Measurements from ENCODE around the gene CACNB2. TPM values are rescaled to one million over a fixed set of nuclear protein-coding genes. Genes with fewer than 3 reads are reported as not detected.

CACNB2 gene
- total RNA-seq, 2 donors from 2014 or later: 4.5 to 56.7 TPM

DNA sequence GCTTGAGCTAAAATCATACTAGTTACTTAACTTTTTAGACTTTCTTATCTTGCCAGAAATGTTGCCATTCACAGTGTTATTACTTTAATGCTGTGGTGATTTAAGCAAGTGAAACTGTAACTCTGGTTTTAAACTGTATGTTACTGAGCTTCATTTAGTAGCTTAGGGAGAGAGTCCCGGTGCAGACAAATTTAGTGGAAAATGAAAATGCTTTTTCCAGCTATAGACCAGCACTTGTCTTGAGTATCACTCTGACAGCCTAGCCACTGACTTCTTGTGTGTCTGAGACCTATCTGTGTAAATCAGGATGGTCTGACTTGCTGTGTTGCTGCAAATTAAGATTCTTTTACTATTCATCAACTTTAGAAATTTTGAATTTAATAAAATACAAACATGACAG lies 200.8 kb downstream of the CACNB2 start:
- Histone ChIP-seq H3K36me3 (no peaks in the 10 kb centered on the region), H3K4me3 (peak overlapping the region; percentile 69), H3K27ac (peak overlapping the region; percentile 33 to 41), H3K27me3 (replicated peaks; ENCODE audit: insufficient read depth) (no peaks in the 10 kb centered on the region), H3K4me1 (ENCODE audit: control insufficient read depth in 1 of 2, low read depth in 2 of 2) (peaks cover 0 to 25% of the 10 kb centered on the region in 2 donors), H3K9me3 (no peaks in the 10 kb centered on the region)
- ATAC-seq (ENCODE audit: insufficient number of reproducible peaks, low FRiP score, low read depth) (no peak), DNase-seq (ENCODE audit: low spot score) (no peak)
- TF ChIP-seq, protein P1, sequence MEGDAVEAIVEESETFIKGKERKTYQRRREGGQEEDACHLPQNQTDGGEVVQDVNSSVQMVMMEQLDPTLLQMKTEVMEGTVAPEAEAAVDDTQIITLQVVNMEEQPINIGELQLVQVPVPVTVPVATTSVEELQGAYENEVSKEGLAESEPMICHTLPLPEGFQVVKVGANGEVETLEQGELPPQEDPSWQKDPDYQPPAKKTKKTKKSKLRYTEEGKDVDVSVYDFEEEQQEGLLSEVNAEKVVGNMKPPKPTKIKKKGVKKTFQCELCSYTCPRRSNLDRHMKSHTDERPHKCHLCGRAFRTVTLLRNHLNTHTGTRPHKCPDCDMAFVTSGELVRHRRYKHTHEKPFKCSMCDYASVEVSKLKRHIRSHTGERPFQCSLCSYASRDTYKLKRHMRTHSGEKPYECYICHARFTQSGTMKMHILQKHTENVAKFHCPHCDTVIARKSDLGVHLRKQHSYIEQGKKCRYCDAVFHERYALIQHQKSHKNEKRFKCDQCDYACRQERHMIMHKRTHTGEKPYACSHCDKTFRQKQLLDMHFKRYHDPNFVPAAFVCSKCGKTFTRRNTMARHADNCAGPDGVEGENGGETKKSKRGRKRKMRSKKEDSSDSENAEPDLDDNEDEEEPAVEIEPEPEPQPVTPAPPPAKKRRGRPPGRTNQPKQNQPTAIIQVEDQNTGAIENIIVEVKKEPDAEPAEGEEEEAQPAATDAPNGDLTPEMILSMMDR (IDR thresholded peaks at IDR 0.05): no peak

DNA sequence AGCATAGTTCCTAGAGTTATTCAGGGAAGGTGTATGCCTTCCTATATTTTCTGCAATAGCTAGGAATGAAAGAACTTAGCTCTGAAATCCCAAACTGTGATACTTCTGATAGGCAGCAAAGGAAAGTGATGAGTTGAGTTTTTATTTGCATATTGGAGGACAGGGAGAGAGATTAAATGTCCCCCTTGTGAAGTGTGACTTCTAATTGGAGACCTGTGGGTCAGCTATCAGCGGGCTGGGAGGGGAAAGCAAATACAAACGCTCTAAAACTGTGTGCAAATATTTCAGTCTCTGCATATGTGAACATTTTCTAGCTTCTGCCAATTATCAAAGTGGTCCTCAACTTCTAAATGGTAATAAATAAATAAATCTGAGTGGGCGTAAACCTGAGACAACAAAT lies 203.3 kb downstream of the CACNB2 start:
- TF ChIP-seq, protein P1 (IDR thresholded peaks at IDR 0.05): no peak
- peaks cover 0 to 25% of the 10 kb centered on the region in 2 donors for H3K4me1 ChIP-seq (ENCODE audit: control insufficient read depth in 1 of 2, low read depth in 2 of 2)
- no peak for ATAC-seq (ENCODE audit: insufficient number of reproducible peaks, low FRiP score, low read depth)

DNA sequence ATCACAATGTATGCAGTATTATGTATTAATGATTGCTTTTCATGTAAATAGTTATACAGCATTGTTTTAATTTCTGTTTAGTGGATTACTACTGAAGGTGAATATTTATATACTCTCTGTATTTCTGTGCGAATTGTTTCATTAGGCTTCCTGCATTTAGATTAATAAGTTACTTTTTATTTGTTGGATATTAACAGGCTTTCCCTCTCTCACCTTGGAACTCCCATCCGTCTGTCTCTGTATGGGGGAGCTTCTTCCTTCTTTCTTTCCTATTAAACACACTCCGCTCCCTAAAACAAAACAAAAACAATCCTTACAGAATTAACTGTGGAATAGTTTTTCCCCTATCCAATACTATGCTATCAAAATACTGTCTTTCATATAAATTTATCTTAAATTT lies 205.1 kb downstream of the CACNB2 start:
- ATAC-seq (ENCODE audit: insufficient number of reproducible peaks, low FRiP score, low read depth) (no peak), DNase-seq (ENCODE audit: low spot score) (no peak)
- Histone ChIP-seq H3K27ac (no peak overlapping the region), H3K4me3 (no peak overlapping the region), H3K4me1 (ENCODE audit: control insufficient read depth in 1 of 2, low read depth in 2 of 2) (peaks cover 0 to 20% of the 10 kb centered on the region in 2 donors), H3K36me3 (no peaks in the 10 kb centered on the region), H3K27me3 (replicated peaks; ENCODE audit: insufficient read depth) (no peaks in the 10 kb centered on the region), H3K9me3 (no peaks in the 10 kb centered on the region)
- TF ChIP-seq, protein P1 (IDR thresholded peaks at IDR 0.05): no peak

More for the DNA sequence above, 203.3 kb downstream of the CACNB2 start:
- Histone ChIP-seq H3K27ac (no peak overlapping the region), H3K9me3 (no peaks in the 10 kb centered on the region), H3K36me3 (no peaks in the 10 kb centered on the region), H3K4me3 (no peak overlapping the region), H3K27me3 (replicated peaks; ENCODE audit: insufficient read depth) (no peaks in the 10 kb centered on the region)
- no peak for DNase-seq (ENCODE audit: low spot score)

DNA sequence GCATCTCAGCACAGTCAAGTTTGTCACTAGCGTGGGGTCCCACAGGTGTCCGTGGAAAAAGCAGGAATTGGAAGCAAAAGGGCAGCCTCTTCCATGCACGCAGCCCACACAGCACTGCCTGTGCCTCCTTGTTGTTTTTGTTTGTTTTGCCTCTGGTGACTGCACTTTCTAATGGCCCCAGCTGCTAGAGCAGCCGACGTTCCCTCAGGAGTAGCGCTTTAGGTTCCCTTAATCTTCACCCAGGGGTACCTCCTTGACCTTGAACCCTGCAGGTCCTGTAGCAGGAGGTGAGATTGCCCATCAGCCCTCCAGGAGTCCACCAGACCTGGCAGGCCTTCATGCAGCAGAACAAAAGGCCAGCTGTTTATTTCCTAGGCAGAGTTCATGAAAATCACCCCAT lies 210.1 kb downstream of the CACNB2 start:
- H3K27ac ChIP-seq: no peak overlapping the region
- H3K4me3 ChIP-seq: no peak overlapping the region
- no peaks in the 10 kb centered on the region for H3K36me3 ChIP-seq
- no peaks in the 10 kb centered on the region for H3K9me3 ChIP-seq
- DNase-seq (ENCODE audit: low spot score) (no peak), ATAC-seq (ENCODE audit: insufficient number of reproducible peaks, low FRiP score, low read depth) (no peak)
- H3K27me3 ChIP-seq (replicated peaks; ENCODE audit: insufficient read depth): no peaks in the 10 kb centered on the region
- TF ChIP-seq, protein P1 (IDR thresholded peaks at IDR 0.05): no peak
- no peaks in the 10 kb centered on the region for H3K4me1 ChIP-seq (ENCODE audit: control insufficient read depth in 1 of 2, low read depth in 2 of 2)

DNA sequence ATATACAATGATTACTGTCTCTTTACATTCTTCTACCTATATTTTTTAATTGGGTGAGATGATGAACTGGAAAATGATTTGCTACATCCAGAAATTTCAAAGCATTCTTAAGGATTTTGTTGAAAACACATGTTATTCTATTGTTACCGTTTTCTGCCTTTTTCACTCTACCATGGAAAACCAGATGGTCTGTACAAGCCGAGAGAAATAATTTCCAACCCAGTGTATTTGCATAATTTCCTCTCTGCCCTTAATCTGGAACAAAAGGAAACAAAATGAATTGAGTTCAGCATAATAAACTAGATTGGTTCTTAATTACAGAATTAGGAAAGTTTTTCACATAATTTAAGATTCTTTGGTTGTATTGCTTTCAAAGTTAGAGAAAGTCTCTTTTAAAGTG lies 211.2 kb downstream of the CACNB2 start:
- Histone ChIP-seq H3K27me3 (replicated peaks; ENCODE audit: insufficient read depth) (no peaks in the 10 kb centered on the region), H3K4me1 (ENCODE audit: control insufficient read depth in 1 of 2, low read depth in 2 of 2) (no peaks in the 10 kb centered on the region), H3K27ac (no peak overlapping the region), H3K36me3 (no peaks in the 10 kb centered on the region), H3K9me3 (no peaks in the 10 kb centered on the region), H3K4me3 (no peak overlapping the region)
- DNase-seq (ENCODE audit: low spot score) (no peak), ATAC-seq (ENCODE audit: insufficient number of reproducible peaks, low FRiP score, low read depth) (no peak)
- TF ChIP-seq, protein P1 (IDR thresholded peaks at IDR 0.05): no peak
